ENCODE results near the gene ITGA8.

The ITGA8 gene

GRCh38 chr10:15726042-15726441 lies 6.3 kb upstream of the ITGA8 start:
- H3K4me3 ChIP-seq (ENCODE audit: control insufficient read depth, low read depth, low read length): no peak overlapping the region
- TF ChIP-seq, protein P1, sequence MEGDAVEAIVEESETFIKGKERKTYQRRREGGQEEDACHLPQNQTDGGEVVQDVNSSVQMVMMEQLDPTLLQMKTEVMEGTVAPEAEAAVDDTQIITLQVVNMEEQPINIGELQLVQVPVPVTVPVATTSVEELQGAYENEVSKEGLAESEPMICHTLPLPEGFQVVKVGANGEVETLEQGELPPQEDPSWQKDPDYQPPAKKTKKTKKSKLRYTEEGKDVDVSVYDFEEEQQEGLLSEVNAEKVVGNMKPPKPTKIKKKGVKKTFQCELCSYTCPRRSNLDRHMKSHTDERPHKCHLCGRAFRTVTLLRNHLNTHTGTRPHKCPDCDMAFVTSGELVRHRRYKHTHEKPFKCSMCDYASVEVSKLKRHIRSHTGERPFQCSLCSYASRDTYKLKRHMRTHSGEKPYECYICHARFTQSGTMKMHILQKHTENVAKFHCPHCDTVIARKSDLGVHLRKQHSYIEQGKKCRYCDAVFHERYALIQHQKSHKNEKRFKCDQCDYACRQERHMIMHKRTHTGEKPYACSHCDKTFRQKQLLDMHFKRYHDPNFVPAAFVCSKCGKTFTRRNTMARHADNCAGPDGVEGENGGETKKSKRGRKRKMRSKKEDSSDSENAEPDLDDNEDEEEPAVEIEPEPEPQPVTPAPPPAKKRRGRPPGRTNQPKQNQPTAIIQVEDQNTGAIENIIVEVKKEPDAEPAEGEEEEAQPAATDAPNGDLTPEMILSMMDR (IDR thresholded peaks at IDR 0.05; ENCODE audit: control insufficient read depth, insufficient read depth, low read depth, low read length, missing control alignments): no peak

GRCh38 chr10:15725603-15726002 lies 5.9 kb upstream of the ITGA8 start:
- DNase-seq (ENCODE audit: low read depth): no peak
- no peak overlapping the region for H3K4me3 ChIP-seq (ENCODE audit: control insufficient read depth, low read depth, low read length)
- TF ChIP-seq, protein P1 (IDR thresholded peaks at IDR 0.05; ENCODE audit: control insufficient read depth, insufficient read depth, low read depth, low read length, missing control alignments): peak; percentile 71

More at GRCh38 chr10:15726042-15726441, 6.3 kb upstream of the ITGA8 start:
- no peak for DNase-seq (ENCODE audit: low read depth)

DNA sequence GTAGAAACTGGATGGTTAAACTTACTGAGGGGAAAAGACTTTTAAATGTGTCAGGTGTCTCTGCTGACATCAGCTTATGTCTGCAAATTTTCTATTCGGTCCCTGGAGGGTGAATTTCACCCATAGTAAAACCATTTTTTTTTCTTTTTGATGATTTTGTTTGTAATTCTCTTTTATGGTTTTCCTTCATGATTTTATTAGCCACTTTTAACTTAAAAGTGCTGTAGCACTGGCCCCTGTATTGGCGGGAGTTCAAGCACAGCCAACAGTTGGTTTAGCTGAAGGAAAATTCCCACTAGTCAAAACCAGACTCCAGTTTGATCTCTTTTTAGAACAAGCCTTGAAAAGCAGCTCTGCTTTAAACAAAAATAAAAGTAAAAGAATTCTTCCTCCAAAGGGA lies 5.0 kb upstream of the ITGA8 start:
- DNase-seq (ENCODE audit: low read depth): no peak
- TF ChIP-seq, protein P1 (IDR thresholded peaks at IDR 0.05; ENCODE audit: control insufficient read depth, insufficient read depth, low read depth, low read length, missing control alignments): no peak
- H3K4me3 ChIP-seq (ENCODE audit: control insufficient read depth, low read depth, low read length): no peak overlapping the region

- no peak overlapping the region for H3K4me3 ChIP-seq (ENCODE audit: control insufficient read depth, low read depth, low read length)
- DNase-seq (ENCODE audit: low read depth): no peak
- TF ChIP-seq, protein P1 (IDR thresholded peaks at IDR 0.05; ENCODE audit: control insufficient read depth, insufficient read depth, low read depth, low read length, missing control alignments): no peak
Measured at GRCh38 chr10:15723803-15724202, 4.1 kb upstream of the ITGA8 start.

DNA sequence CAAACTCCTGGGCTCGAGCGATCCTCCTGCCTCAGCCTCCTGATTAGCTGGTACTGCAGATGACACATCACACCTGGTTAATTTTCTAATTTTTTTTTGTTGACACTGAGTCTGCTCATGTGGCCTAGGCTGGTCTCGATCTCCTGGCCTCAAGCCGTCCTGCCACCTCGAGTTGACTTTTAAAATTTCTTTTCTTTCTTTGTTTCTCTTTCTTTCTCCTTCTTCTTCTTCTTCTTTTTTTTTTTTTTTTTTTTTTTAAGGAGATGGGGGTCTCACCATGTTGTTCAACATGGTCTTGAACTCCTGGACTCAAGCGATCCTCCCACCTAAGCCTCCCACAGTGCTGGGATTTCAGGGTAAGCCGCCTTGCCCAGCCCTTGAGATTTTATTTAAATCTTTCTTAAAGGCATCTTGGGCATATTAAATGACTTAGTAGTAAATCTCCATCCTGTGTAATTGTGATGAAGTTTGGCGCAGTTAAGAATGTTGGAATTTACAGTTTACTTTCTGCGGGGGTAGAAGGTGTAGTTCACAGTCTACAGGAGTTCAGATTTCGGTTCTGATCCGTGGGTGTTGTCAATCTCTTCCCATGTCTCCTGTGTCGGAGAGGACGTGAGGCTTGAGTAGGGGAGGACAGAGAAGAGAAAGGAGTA lies 1.0 kb upstream of the ITGA8 start:
- no peak overlapping the region for H3K4me3 ChIP-seq (ENCODE audit: control insufficient read depth, low read depth, low read length)
- DNase-seq (ENCODE audit: low read depth): no peak
- TF ChIP-seq, protein P1 (IDR thresholded peaks at IDR 0.05; ENCODE audit: control insufficient read depth, insufficient read depth, low read depth, low read length, missing control alignments): no peak

DNA sequence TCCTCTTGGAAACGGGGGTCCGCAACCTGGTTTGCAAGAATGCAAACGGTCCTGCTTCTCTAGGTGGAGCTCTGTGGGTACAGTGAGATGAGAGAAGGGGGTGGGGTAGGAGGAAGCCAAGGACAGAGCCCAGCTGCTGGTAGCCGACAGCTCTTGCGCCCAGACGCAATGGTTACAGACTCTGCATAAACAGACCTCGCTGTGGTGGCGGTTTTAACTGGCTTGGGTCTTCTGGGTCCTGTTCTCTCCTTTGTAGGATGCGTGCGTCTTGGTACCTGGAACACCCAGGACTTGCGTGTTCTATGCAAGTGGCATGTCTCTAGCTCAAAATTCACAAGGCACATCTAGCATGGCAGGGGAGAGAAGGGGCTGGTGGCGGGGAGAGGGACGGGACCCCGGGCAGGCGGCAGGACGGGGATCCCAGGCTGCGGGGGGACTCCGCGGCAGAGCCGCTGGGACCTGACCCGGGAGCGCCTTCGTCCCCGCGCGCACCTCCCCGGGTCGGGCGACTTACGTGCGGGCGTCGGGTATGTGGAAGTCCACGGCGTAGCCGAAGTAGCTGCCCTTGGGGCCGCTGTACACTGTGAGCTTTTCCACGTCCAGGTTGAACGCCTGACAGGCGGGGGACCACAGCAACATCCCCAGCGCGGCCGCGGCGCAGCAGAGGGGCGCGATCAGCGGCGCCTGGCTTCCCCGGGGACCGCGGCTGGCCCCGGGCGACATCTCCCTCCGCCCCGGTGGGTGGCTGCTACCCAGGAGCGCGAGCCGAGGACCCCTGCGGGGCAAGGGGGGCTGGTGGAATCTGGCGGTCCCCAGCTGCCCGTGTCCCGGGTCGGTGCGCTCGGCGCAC lies 448 bp downstream of the ITGA8 start:
- TF ChIP-seq, protein P1 (IDR thresholded peaks at IDR 0.05; ENCODE audit: control insufficient read depth, insufficient read depth, low read depth, low read length, missing control alignments): no peak
- H3K4me3 ChIP-seq (ENCODE audit: control insufficient read depth, low read depth, low read length): peak overlapping the region; percentile 36
- no peak for DNase-seq (ENCODE audit: low read depth)
